Sigmoid colon (tissue), 4 donors: ENCODE data around the gene FCMR.

Experiments
- CTCF ChIP-seq, 4 experiments: fragments of 450-650 bp in 3 of 4; fragments of 200-600 bp in 1 of 4; IDR thresholded peaks; one replicate each; pipeline ENCODE4 v1.5.1; 2016 to 2019; ENCODE audit warnings: antibody characterized with exemption in 4 of 4, mild to moderate bottlenecking in 3 of 4, moderate library complexity in 2 of 4
- POLR2A ChIP-seq, 2 donors: fragments of 450-650 bp; IDR thresholded peaks; one replicate each; pipeline ENCODE4 v1.6.1; 2016; ENCODE audit warnings: antibody characterized with exemption in 2 of 2, mild to moderate bottlenecking in 2 of 2, moderate library complexity in 2 of 2
- POLR2AphosphoS5 ChIP-seq, 4 donors: sonication (generic); formaldehyde crosslinking; IDR thresholded peaks; one replicate each; pipeline ENCODE4 v1.6.1; 2017; ENCODE audit warnings: antibody characterized with exemption in 4 of 4

DNA sequence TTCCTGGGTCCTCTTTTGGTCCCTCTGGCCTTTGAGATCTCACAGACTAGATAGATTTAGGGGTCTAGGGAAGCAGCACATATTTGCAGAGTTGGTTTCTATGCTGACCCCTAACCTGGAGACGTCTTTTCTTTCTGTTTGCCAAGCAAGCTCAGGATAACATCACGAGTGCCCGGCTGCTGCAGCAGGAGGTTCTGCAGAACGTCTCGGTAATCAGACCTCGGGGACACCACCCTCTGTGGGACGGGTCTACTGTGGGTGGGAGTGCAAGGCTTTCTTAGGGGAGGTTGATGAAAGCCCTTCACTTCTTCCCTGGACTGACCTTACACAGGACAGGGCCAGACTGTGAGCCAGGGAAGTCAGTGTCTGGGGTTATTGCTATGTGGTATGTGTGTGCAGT, 21.6 kb downstream of the FCMR start:
- TF ChIP-seq POLR2A (IDR thresholded peaks at IDR 0.05) = no peak
- no peak for TF ChIP-seq CTCF (IDR thresholded peaks at IDR 0.05)
- no peak for TF ChIP-seq POLR2AphosphoS5 (IDR thresholded peaks at IDR 0.05)
